22Rv1 (cell line): ENCODE data around the gene FGD1.

Source experiments
- H3K27ac ChIP-seq: fragments of 450-650 bp; 2 replicates; pipeline ENCODE4 v1.5.1; 2017
- CTCF ChIP-seq: fragments of 450-650 bp; IDR thresholded peaks from 2 replicates; pipeline ENCODE4 v1.5.1; 2017; ENCODE audit warnings: mild to moderate bottlenecking
- ZFX ChIP-seq: fragments of 450-650 bp; IDR thresholded peaks from 2 replicates; pipeline ENCODE4 v1.6.1; 2017; ENCODE audit warnings: antibody characterized with exemption, borderline replicate concordance

The FGD1 gene

GRCh38 chrX:54415534-54416350 lies 80.3 kb downstream of the FGD1 start:
- no peak overlapping the region for H3K27ac ChIP-seq
- TF ChIP-seq ZFX (no peak), CTCF (no peak)

GRCh38 chrX:54413753-54414152 lies 82.3 kb downstream of the FGD1 start:
- TF ChIP-seq ZFX (no peak), CTCF (no peak)
- H3K27ac ChIP-seq: no peak overlapping the region

GRCh38 chrX:54411732-54412131 lies 84.3 kb downstream of the FGD1 start:
- TF ChIP-seq CTCF (no peak), ZFX (no peak)
- no peak overlapping the region for H3K27ac ChIP-seq

- TF ChIP-seq CTCF (no peak), ZFX (no peak)
- no peak overlapping the region for H3K27ac ChIP-seq
These were observed 88.8 kb downstream of the FGD1 start for GRCh38 chrX:54407266-54407665.

GRCh38 chrX:54397113-54397512 lies 98.9 kb downstream of the FGD1 start:
- no peak for TF ChIP-seq ZFX
- TF ChIP-seq CTCF: no peak
- H3K27ac ChIP-seq: no peak overlapping the region
